Neural crest cell (in vitro differentiated cells): ENCODE measurements around the gene PSD. TPM values are rescaled to one million over a fixed set of nuclear protein-coding genes. Genes with fewer than 3 reads are reported as not detected.

ENCODE experiments used
- DNase-seq: peaks from one replicate; pipeline ENCODE4 v3.0.0; 2021; ENCODE audit warnings: low read depth, mixed read lengths, low spot score
- H3K27ac Mint-ChIP-seq: one replicate; pipeline ENCODE4 v1.8.0; 2021; ENCODE audit warnings: mild to moderate bottlenecking, mixed read lengths; ENCODE audit not compliant: unreplicated experiment
- H3K27me3 Mint-ChIP-seq: 2 replicates; pipeline ENCODE4 v1.8.0; 2021; ENCODE audit warnings: low read depth, mild to moderate bottlenecking, mixed read lengths
- H3K36me3 Mint-ChIP-seq: 2 replicates; pipeline ENCODE4 v1.8.0; 2021; ENCODE audit warnings: low read depth, mild to moderate bottlenecking, mixed read lengths
- H3K4me1 Mint-ChIP-seq: 2 replicates; pipeline ENCODE4 v1.8.0; 2021; ENCODE audit warnings: mixed read lengths
- H3K4me3 Mint-ChIP-seq: one replicate; pipeline ENCODE4 v1.8.0; 2021; ENCODE audit warnings: mild to moderate bottlenecking, mixed read lengths
- H3K9me3 Mint-ChIP-seq: 2 replicates; pipeline ENCODE4 v1.8.0; 2021; ENCODE audit warnings: mixed read lengths
- total RNA-seq: library from RNA; stranded (reverse); gene quantifications from 2 replicates; pipeline ENCODE4 v1.2.1, GENCODE V29; 2021
- TF ChIP-seq, protein P1 (sequence below): fragments of 200-600 bp; sonication (generic); conservative IDR thresholded peaks from 2 replicates; pipeline ENCODE4 v1.5.0; 2021; ENCODE audit warnings: antibody characterized with exemption, mild to moderate bottlenecking

Gene PSD
- total RNA-seq, 1 donor from 2014 or later: 37.4 TPM

DNA sequence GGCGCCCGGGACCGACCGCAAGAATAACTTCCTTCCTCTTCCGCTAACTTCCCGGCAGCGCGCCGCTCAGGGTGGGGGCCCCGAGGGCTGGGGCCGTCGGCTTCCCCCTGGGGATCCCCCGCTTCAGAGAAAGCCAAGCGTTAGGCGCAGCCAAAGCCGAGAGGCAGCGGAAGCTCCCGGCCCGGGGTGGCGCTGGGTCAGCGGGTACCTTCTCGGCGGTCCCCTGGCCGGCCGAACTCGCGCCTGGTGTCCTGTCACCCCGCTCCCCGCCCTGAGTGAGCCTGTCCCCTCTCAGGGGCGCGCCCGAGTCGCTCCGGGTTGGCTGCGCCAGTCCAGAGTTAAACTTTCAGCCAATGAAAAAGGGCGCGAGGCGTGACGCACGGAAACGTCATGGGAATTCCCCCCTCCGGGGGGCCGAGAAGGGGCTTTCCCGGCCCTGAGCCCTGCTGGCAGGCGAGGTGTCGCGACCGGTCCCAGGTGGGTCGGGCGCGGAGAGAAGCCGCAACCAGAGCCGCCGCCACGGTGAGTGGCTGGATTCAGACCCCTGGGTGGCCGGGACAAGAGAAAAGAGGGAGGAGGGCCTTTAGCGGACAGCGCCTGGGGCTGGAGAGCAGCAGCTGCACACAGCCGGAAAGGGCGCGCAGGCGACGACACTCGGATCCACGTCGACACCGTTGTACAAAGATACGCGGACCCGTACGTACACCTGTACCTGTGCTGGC, 24.3 kb downstream of the PSD start:
- Mint-ChIP-seq H3K4me1 (peaks cover 33% of the 10 kb centered on the region), H3K9me3 (no peaks in the 10 kb centered on the region), H3K27me3 (peaks cover 33% of the 10 kb centered on the region), H3K4me3 (peak overlapping the region; percentile 92), H3K27ac (no peak overlapping the region), H3K36me3 (no peaks in the 10 kb centered on the region)
- TF ChIP-seq, protein P1, sequence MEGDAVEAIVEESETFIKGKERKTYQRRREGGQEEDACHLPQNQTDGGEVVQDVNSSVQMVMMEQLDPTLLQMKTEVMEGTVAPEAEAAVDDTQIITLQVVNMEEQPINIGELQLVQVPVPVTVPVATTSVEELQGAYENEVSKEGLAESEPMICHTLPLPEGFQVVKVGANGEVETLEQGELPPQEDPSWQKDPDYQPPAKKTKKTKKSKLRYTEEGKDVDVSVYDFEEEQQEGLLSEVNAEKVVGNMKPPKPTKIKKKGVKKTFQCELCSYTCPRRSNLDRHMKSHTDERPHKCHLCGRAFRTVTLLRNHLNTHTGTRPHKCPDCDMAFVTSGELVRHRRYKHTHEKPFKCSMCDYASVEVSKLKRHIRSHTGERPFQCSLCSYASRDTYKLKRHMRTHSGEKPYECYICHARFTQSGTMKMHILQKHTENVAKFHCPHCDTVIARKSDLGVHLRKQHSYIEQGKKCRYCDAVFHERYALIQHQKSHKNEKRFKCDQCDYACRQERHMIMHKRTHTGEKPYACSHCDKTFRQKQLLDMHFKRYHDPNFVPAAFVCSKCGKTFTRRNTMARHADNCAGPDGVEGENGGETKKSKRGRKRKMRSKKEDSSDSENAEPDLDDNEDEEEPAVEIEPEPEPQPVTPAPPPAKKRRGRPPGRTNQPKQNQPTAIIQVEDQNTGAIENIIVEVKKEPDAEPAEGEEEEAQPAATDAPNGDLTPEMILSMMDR: peak; percentile 99
- peak; percentile 87 for DNase-seq

DNA sequence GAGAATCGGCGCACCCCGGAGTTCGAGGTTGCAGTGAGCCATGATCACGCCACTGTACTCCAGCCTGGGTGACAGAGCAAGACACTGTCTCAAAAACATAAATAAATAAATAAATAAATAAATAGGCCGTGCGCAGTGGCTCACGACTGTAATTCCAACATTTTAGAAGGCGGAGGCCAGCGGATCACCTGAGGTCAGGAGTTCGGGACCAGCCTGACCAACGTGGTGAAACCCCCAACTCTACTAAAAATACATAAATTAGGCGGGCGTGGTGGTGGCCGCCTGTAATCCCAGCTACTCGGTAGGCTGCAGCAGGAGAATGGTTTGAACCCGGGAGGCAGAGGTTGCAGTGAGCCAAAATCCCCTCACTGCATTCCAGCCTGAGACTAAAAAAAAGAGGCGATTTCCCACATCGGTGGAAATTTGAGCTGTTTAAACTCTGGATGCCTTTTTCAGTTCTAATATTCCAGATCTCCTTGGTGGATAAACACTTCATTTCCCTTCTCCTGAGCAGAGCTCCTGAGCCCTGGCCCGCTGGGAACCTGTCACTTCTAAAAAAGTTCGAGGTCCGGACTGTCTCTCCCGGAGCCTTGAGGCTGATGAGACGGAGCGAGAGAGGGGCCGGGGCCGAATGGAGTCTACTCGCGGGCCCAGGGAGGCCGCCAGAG, 25.0 kb downstream of the PSD start:
- DNase-seq: no peak
- TF ChIP-seq, protein P1: no peak
- Mint-ChIP-seq H3K4me3 (peak overlapping the region; percentile 92), H3K27ac (no peak overlapping the region), H3K4me1 (peaks cover 33% of the 10 kb centered on the region), H3K9me3 (no peaks in the 10 kb centered on the region), H3K27me3 (peaks cover 36% of the 10 kb centered on the region), H3K36me3 (no peaks in the 10 kb centered on the region)

DNA sequence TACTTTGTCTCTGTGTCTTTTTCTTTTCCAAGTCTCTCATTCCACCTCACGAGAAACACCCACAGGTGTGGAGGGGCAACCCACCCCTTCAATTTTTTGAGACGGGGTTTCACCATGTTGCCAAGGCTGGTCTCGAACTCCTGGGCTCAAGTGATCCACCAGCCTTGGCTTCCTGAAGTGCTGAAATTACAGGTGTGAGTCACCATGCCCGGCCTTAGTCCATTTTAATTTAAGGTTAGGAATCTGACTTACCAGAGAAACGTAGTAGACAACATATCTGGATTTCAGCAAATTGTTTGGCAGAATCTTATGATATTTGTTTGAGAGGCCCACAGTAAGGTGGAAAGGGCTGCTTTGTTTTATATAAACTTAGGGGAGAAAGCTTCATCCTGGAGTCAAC, 26.3 kb downstream of the PSD start:
- H3K27ac Mint-ChIP-seq: no peak overlapping the region
- H3K36me3 Mint-ChIP-seq: no peaks in the 10 kb centered on the region
- H3K27me3 Mint-ChIP-seq: peaks cover 36% of the 10 kb centered on the region
- DNase-seq: no peak
- H3K4me3 Mint-ChIP-seq: peak overlapping the region; percentile 75
- TF ChIP-seq, protein P1: no peak
- H3K9me3 Mint-ChIP-seq: no peaks in the 10 kb centered on the region
- H3K4me1 Mint-ChIP-seq: peaks cover 29% of the 10 kb centered on the region

DNA sequence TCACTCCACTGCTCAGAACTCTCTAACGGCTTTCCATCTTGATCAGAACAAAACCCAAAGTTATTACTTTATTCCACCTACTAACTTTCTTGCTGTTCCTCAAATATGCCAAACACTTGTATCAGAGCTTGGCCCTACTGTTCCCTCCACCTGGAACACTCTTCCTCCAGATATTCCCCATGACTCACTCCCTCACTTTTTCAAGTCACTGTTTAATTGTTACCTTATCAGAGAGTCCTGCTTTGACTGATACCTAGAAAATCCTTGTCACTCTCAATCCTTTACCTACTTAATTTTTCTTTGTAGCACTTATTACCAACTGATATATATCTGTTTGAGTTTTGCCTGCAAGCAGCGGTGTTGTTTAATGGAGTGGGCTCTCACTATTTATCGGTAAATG, 28.7 kb downstream of the PSD start:
- TF ChIP-seq, protein P1: no peak
- DNase-seq: no peak
- Mint-ChIP-seq H3K9me3 (no peaks in the 10 kb centered on the region), H3K4me1 (peaks cover 20% of the 10 kb centered on the region), H3K4me3 (no peak overlapping the region), H3K36me3 (no peaks in the 10 kb centered on the region), H3K27me3 (peaks cover 36% of the 10 kb centered on the region), H3K27ac (no peak overlapping the region)

DNA sequence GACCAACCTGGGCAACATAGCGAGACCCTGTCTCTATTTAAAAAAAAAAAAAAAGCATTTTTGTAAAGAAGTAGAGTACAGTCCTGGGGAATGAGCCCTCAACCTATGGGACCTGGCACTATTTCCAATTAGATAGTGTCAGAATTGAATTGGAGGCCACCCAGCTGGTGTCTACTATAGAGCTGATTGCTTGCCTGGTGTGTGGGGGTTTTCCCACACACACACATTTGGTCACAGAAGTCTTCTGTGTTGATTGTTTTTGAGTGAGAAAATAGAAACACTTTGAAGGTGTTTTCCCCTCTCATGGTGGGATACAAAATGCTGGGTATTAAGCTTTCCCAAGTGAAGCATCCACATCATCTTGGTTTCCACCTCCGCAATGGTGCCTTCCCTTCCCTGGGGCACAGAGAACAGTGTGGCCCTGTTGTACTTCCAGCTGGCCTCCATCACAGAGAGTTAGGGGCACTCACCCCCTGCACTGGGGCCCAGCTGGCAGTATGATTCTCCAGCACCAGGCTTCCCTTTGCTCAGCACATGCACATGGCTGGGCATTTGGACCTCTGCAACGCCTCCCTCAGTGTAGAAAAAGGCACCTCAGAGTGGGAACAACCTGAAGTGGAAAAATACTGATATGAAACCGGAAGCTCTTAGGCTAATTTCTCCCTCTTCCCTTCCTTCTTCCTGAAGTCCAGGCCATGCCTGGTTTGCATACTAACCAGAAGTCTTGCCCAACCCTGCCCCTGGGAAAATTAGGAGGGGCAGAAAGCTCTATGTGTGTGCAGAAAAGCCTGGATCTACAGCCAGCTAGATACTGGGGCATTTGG, 33.8 kb downstream of the PSD start:
- peak overlapping the region; percentile 40 for H3K27ac Mint-ChIP-seq
- peaks cover 4% of the 10 kb centered on the region for H3K27me3 Mint-ChIP-seq
- peaks cover 6% of the 10 kb centered on the region for H3K4me1 Mint-ChIP-seq
- H3K36me3 Mint-ChIP-seq: peaks cover 2% of the 10 kb centered on the region
- TF ChIP-seq, protein P1: no peak
- no peak overlapping the region for H3K4me3 Mint-ChIP-seq
- no peak for DNase-seq
- no peaks in the 10 kb centered on the region for H3K9me3 Mint-ChIP-seq
